ENCODE results near the gene CRMP1.
A peak's percentile ranks its signal among the peaks of the same experiment; 100 is the strongest.
"Not testable (repeated sequence)": the region's sequence is repeated elsewhere in the genome, so short reads cannot be mapped to it uniquely, and the experiment has no call there.

The CRMP1 gene

GRCh38 chr4:5887361-5888221, 5.3 kb downstream of the CRMP1 start:
- no peak for DNase-seq

GRCh38 chr4:5887011-5887360, 5.9 kb downstream of the CRMP1 start:
- no peak for DNase-seq

- peak in 1 of 2 experiments; percentile 17 for DNase-seq
These were observed 7.2 kb downstream of the CRMP1 start for GRCh38 chr4:5885733-5886132.

- DNase-seq, result peak; percentile 24 to 62
These were observed 8.1 kb downstream of the CRMP1 start for GRCh38 chr4:5884796-5885195.

GRCh38 chr4:5883916-5884315, 9.0 kb downstream of the CRMP1 start:
- peak; percentile 86 to 94 for DNase-seq

GRCh38 chr4:5882947-5883346, 9.9 kb downstream of the CRMP1 start:
- DNase-seq, result no peak

- DNase-seq, result no peak
These were observed 11.5 kb downstream of the CRMP1 start for GRCh38 chr4:5881340-5881739.

- no peak for DNase-seq
These were observed 14.5 kb downstream of the CRMP1 start for GRCh38 chr4:5878359-5878758.

GRCh38 chr4:5877392-5877791, 15.5 kb downstream of the CRMP1 start:
- no peak for DNase-seq

GRCh38 chr4:5874811-5875449, 18.0 kb downstream of the CRMP1 start:
- no peak for DNase-seq

GRCh38 chr4:5870701-5871100, 22.2 kb downstream of the CRMP1 start:
- DNase-seq, result peak; percentile 76 to 88

GRCh38 chr4:5869966-5870619, 22.8 kb downstream of the CRMP1 start:
- DNase-seq, result peak in 1 of 2 experiments; percentile 39

- no peak for DNase-seq
These were observed 25.0 kb downstream of the CRMP1 start for GRCh38 chr4:5867866-5868265.

GRCh38 chr4:5866841-5867813, 25.8 kb downstream of the CRMP1 start:
- peak in 1 of 2 experiments; percentile 68 for DNase-seq

GRCh38 chr4:5865896-5866599, 26.8 kb downstream of the CRMP1 start:
- DNase-seq, result no peak

GRCh38 chr4:5863461-5864113, 29.3 kb downstream of the CRMP1 start:
- peak in 1 of 2 experiments; percentile 34 for DNase-seq

GRCh38 chr4:5858020-5858769, 34.7 kb downstream of the CRMP1 start:
- DNase-seq, result no peak

- DNase-seq, result no peak
These were observed 35.7 kb downstream of the CRMP1 start for GRCh38 chr4:5857199-5857598.

- not testable (repeated sequence) for DNase-seq
These were observed 36.5 kb downstream of the CRMP1 start for GRCh38 chr4:5856362-5856761.

- DNase-seq, result no peak
These were observed 38.0 kb downstream of the CRMP1 start for GRCh38 chr4:5854929-5855328.
